ENCODE results near the gene APIP.

The APIP gene

DNA sequence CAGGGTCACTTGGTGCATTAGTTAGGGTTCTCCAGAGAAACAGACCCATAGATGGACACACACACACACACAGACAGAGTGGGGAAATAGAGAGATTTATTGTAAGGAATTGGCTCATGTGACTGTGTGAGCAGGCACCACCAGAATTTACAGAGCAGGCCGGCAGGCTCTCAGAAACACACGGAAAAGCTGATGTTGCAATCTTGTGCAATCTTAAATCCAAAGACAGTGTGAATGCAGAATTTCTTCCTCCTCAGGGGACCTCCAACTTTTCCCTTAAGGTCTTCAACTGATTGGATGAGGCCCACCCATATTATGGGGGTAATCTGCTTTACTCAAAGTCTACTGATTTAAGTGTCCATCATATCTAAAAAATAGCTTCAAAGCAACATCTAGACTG, 49.8 kb downstream of the APIP start:
- Histone ChIP-seq H3K4me3 (no peak overlapping the region), H3K27ac (no peak overlapping the region)
- DNase-seq (ENCODE audit: low spot score), result no peak
- TF ChIP-seq, protein P1, sequence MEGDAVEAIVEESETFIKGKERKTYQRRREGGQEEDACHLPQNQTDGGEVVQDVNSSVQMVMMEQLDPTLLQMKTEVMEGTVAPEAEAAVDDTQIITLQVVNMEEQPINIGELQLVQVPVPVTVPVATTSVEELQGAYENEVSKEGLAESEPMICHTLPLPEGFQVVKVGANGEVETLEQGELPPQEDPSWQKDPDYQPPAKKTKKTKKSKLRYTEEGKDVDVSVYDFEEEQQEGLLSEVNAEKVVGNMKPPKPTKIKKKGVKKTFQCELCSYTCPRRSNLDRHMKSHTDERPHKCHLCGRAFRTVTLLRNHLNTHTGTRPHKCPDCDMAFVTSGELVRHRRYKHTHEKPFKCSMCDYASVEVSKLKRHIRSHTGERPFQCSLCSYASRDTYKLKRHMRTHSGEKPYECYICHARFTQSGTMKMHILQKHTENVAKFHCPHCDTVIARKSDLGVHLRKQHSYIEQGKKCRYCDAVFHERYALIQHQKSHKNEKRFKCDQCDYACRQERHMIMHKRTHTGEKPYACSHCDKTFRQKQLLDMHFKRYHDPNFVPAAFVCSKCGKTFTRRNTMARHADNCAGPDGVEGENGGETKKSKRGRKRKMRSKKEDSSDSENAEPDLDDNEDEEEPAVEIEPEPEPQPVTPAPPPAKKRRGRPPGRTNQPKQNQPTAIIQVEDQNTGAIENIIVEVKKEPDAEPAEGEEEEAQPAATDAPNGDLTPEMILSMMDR (IDR thresholded peaks at IDR 0.05), result no peak

DNA sequence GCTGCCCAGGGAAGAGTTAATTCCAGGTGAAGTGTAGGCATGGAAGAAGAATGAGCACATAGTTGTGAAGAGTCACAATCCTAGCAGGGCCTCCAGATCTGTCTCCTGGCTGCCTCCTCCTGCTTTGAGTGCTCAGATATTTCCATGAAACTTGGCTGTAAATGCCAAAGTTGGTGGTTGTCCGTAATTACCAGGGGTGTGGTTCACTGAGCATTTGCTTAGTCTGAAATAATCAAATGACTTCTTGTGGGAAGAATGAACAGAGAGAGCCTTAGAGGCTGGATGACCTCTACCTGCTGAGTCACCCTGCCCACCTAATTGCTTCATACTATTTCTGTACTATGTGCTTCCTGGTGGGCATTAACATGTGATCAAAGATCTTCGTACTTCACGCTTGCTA, 50.9 kb downstream of the APIP start:
- DNase-seq (ENCODE audit: low spot score), result no peak
- TF ChIP-seq, protein P1 (IDR thresholded peaks at IDR 0.05), result no peak
- Histone ChIP-seq H3K27ac (no peak overlapping the region), H3K4me3 (no peak overlapping the region)

DNA sequence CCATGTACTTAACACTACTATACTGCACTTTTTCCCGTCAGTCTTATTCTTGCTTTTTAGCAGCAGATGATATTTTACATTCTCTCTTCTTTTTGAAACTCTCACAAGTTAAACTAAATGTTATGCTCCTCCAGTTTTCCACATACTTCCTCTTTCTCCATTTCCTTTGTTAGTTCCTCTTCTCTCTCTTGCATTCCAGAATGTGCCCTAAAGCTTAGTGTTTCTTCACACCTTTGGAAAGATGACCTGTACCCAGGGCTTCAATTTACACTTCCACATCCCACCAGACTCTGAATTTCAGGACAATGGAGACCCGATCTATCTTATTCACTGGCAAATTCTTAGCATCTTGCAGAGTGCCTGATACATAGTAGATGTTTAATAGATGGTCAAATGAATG, 51.8 kb downstream of the APIP start:
- no peak for DNase-seq (ENCODE audit: low spot score)
- TF ChIP-seq, protein P1 (IDR thresholded peaks at IDR 0.05), result no peak
- H3K4me3 ChIP-seq, result no peak overlapping the region
- no peak overlapping the region for H3K27ac ChIP-seq

DNA sequence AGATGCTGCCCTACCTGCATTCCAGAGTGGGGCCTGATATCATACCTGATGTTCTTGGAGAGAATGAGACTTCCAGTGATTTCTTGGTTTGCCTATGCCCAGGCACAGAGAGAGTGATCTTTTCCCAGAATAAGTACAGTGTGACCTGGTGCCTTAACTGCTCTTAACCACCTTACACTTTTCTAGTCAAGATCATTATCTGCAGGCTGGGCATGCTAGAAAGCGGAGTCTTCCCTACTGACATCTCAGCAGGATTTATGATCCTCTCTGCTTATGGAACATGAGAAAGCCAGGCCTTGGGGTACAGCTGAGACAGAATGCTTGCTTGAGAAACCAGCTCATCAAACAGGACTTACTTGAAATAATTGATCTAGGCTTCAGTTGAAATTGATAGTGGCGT, 53.1 kb downstream of the APIP start:
- Histone ChIP-seq H3K4me3 (no peak overlapping the region), H3K27ac (no peak overlapping the region)
- TF ChIP-seq, protein P1 (IDR thresholded peaks at IDR 0.05), result no peak

DNA sequence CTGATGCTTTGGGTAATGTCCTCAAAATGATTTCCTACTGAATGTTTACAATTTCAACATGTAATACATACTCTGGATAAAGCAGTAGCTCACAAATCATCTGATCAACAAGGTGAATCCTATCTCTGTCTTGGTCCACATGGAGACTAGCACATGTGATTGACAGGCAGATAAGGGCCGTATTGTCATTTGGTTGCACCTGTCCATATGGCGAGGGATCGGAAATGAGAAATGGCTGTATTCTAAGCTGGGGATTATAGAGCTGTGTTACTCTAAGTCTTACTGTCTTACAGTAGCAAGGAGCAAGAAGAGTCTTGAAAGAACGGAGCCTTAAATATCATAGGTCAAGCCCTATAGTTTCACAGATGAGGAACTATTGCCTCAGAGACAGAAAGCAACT, 55.7 kb downstream of the APIP start:
- H3K27ac ChIP-seq, result no peak overlapping the region
- TF ChIP-seq, protein P1 (IDR thresholded peaks at IDR 0.05), result no peak
- no peak overlapping the region for H3K4me3 ChIP-seq
- no peak for DNase-seq (ENCODE audit: low spot score)

More for the DNA sequence above, 53.1 kb downstream of the APIP start:
- DNase-seq (ENCODE audit: low spot score), result no peak

DNA sequence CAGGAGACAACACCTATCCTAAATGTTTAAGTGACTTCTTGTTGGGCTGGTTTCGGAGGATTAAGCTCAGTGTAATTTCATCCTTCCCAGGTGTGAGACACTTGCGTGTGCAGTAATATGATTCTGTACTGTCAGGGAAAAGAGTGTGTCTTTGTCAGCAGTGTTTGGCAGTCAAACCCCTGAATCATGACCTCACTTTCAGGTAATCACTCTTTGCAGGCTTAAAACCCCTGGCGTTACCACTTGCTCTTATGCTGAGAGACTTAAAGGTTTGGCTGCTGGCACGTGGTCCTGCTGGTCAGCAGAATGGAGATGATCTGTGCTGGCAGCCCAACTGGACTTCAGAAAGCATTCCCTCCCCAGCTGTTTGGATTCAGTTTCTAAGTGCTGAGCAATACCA, 56.1 kb downstream of the APIP start:
- no peak for DNase-seq (ENCODE audit: low spot score)
- TF ChIP-seq, protein P1 (IDR thresholded peaks at IDR 0.05), result no peak

DNA sequence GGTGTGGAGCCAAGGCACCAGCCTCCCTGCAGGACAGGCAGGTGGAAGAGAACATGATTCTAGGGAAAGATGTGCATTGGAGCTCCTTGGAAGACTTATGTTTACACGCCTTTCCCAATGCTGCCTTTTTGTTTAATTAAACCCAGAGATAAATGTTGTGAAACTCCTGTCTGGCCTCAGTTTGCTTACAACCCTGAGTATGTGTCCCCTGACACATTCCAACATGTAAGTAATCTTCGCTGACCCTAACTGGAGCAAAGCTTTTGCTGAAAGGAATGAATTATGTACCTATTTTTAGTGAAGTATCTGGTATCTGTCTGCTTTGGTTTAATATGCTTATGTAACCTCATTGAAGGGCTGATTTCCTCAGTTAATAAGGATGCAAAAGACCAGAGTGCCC, 56.7 kb downstream of the APIP start:
- no peak for DNase-seq (ENCODE audit: low spot score)
- Histone ChIP-seq H3K27ac (no peak overlapping the region), H3K4me3 (no peak overlapping the region)
- TF ChIP-seq, protein P1 (IDR thresholded peaks at IDR 0.05), result no peak

More for the DNA sequence above, 56.1 kb downstream of the APIP start:
- no peak overlapping the region for H3K4me3 ChIP-seq
- H3K27ac ChIP-seq, result no peak overlapping the region

All from coronary artery (tissue), 2 donors.